ENCODE results near the gene DENND11. TPM values are rescaled to one million over a fixed set of nuclear protein-coding genes. Genes with fewer than 3 reads are reported as not detected.
A peak's percentile ranks its signal among the peaks of the same experiment; 100 is the strongest.

Gene DENND11
- total RNA-seq, 1 donor from 2014 or later, result 30.7 TPM

- H3K27ac Mint-ChIP-seq (ENCODE audit: unreplicated experiment), result no peak overlapping the region
- peaks cover 18% of the 10 kb centered on the region for H3K4me1 Mint-ChIP-seq
Measured at GRCh38 chr7:141701489-141702046, 398 bp downstream of the DENND11 start.

GRCh38 chr7:141700848-141701371 is 1.1 kb downstream of the DENND11 start:
- TF ChIP-seq CTCF (conservative IDR thresholded peaks at IDR 0.05), result no peak
- H3K9me3 Mint-ChIP-seq, result no peaks in the 10 kb centered on the region
- peak overlapping the region; percentile 91 for H3K4me3 Mint-ChIP-seq
- H3K27me3 Mint-ChIP-seq (ENCODE audit: low read depth), result peaks cover 35% of the 10 kb centered on the region
- H3K36me3 Mint-ChIP-seq (ENCODE audit: low read depth), result no peaks in the 10 kb centered on the region
- H3K27ac Mint-ChIP-seq (ENCODE audit: unreplicated experiment), result peak overlapping the region; percentile 79
- no peak for DNase-seq (ENCODE audit: low read depth, low spot score)
- H3K4me1 Mint-ChIP-seq, result peaks cover 23% of the 10 kb centered on the region

More at GRCh38 chr7:141701489-141702046, 398 bp downstream of the DENND11 start:
- peak overlapping the region; percentile 91 for H3K4me3 Mint-ChIP-seq
- peaks cover 35% of the 10 kb centered on the region for H3K27me3 Mint-ChIP-seq (ENCODE audit: low read depth)
- peak; percentile 43 for DNase-seq (ENCODE audit: low read depth, low spot score)
- H3K9me3 Mint-ChIP-seq, result no peaks in the 10 kb centered on the region
- TF ChIP-seq CTCF (conservative IDR thresholded peaks at IDR 0.05), result no peak
- H3K36me3 Mint-ChIP-seq (ENCODE audit: low read depth), result no peaks in the 10 kb centered on the region

- no peaks in the 10 kb centered on the region for H3K9me3 Mint-ChIP-seq
- no peak for DNase-seq (ENCODE audit: low read depth, low spot score)
- no peaks in the 10 kb centered on the region for H3K36me3 Mint-ChIP-seq (ENCODE audit: low read depth)
- H3K4me3 Mint-ChIP-seq, result peak overlapping the region; percentile 91
- H3K27me3 Mint-ChIP-seq (ENCODE audit: low read depth), result peaks cover 33% of the 10 kb centered on the region
- peak overlapping the region; percentile 79 for H3K27ac Mint-ChIP-seq (ENCODE audit: unreplicated experiment)
- H3K4me1 Mint-ChIP-seq, result peaks cover 26% of the 10 kb centered on the region
- no peak for TF ChIP-seq CTCF (conservative IDR thresholded peaks at IDR 0.05)
Measured at GRCh38 chr7:141700296-141700847, 1.6 kb downstream of the DENND11 start.

- peak overlapping the region; percentile 91 for H3K4me3 Mint-ChIP-seq
- H3K27me3 Mint-ChIP-seq (ENCODE audit: low read depth), result peaks cover 30% of the 10 kb centered on the region
- peaks cover 26% of the 10 kb centered on the region for H3K4me1 Mint-ChIP-seq
- no peaks in the 10 kb centered on the region for H3K36me3 Mint-ChIP-seq (ENCODE audit: low read depth)
- TF ChIP-seq CTCF (conservative IDR thresholded peaks at IDR 0.05), result no peak
- H3K27ac Mint-ChIP-seq (ENCODE audit: unreplicated experiment), result no peak overlapping the region
- H3K9me3 Mint-ChIP-seq, result no peaks in the 10 kb centered on the region
- DNase-seq (ENCODE audit: low read depth, low spot score), result no peak
Measured at GRCh38 chr7:141699860-141700259, 2.1 kb downstream of the DENND11 start.

GRCh38 chr7:141698247-141699015 is 3.5 kb downstream of the DENND11 start:
- H3K9me3 Mint-ChIP-seq, result no peaks in the 10 kb centered on the region
- H3K36me3 Mint-ChIP-seq (ENCODE audit: low read depth), result no peaks in the 10 kb centered on the region
- H3K27me3 Mint-ChIP-seq (ENCODE audit: low read depth), result peaks cover 17% of the 10 kb centered on the region
- peaks cover 30% of the 10 kb centered on the region for H3K4me1 Mint-ChIP-seq
- H3K27ac Mint-ChIP-seq (ENCODE audit: unreplicated experiment), result no peak overlapping the region
- DNase-seq (ENCODE audit: low read depth, low spot score), result no peak
- H3K4me3 Mint-ChIP-seq, result peak overlapping the region; percentile 4
- TF ChIP-seq CTCF (conservative IDR thresholded peaks at IDR 0.05), result no peak
